ENCODE measurements around the gene ITPK1.

- TF ChIP-seq, protein P1, sequence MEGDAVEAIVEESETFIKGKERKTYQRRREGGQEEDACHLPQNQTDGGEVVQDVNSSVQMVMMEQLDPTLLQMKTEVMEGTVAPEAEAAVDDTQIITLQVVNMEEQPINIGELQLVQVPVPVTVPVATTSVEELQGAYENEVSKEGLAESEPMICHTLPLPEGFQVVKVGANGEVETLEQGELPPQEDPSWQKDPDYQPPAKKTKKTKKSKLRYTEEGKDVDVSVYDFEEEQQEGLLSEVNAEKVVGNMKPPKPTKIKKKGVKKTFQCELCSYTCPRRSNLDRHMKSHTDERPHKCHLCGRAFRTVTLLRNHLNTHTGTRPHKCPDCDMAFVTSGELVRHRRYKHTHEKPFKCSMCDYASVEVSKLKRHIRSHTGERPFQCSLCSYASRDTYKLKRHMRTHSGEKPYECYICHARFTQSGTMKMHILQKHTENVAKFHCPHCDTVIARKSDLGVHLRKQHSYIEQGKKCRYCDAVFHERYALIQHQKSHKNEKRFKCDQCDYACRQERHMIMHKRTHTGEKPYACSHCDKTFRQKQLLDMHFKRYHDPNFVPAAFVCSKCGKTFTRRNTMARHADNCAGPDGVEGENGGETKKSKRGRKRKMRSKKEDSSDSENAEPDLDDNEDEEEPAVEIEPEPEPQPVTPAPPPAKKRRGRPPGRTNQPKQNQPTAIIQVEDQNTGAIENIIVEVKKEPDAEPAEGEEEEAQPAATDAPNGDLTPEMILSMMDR (conservative IDR thresholded peaks at IDR 0.05; ENCODE audit: low read depth, low read length) = no peak
- TF ChIP-seq EZH2 (IDR thresholded peaks at IDR 0.05; ENCODE audit: borderline replicate concordance, low read depth, low read length, poor library complexity, severe bottlenecking) = no peak
These were observed 228.6 kb downstream of the ITPK1 start for GRCh38 chr14:92887157-92887556.

Measured in A673 (cell line).